GM13977 (cell line): ENCODE data around the gene GATB.

ENCODE experiments used
- DNase-seq: peaks from one replicate; pipeline ENCODE4 v3.0.0; 2012; ENCODE audit warnings: low spot score
- CTCF ChIP-seq: IDR thresholded peaks from 2 replicates; pipeline ENCODE4 v1.5.1; 2012; ENCODE audit warnings: mild to moderate bottlenecking, control low read depth; ENCODE audit not compliant: insufficient read depth; ENCODE audit errors: extremely low read depth, missing control alignments
- in situ Hi-C: fragments of 300-500 bp; cut with MboI; formaldehyde crosslinking; loops from one replicate; pipeline ENCODE4 v1.12.0; 2022; ENCODE audit warnings: low sequenced_read_pairs, low pct_unique_long_range_greater_than_20kb, mixed read lengths, inconsistent platforms; ENCODE audit not compliant: unreplicated experiment

GATB gene

GRCh38 chr4:151766691-151767090 lies 5.9 kb upstream of the GATB start:
- DNase-seq = no peak
- in situ Hi-C loops = no loop called here
- peak; percentile 24 for TF ChIP-seq CTCF

GRCh38 chr4:151760002-151760401 lies 805 bp downstream of the GATB start:
- in situ Hi-C loops = no loop called here
- no peak for DNase-seq
- TF ChIP-seq CTCF = no peak

GRCh38 chr4:151753056-151753455 lies 7.8 kb downstream of the GATB start:
- TF ChIP-seq CTCF = no peak
- DNase-seq = no peak
- in situ Hi-C loops = no loop called here

- no peak for TF ChIP-seq CTCF
- in situ Hi-C loops = no loop called here
- DNase-seq = no peak
Observed at GRCh38 chr4:151750156-151750555, 10.7 kb downstream of the GATB start.

- DNase-seq = no peak
- TF ChIP-seq CTCF = no peak
- in situ Hi-C loops = no loop called here
Observed at GRCh38 chr4:151745481-151746231, 15.2 kb downstream of the GATB start.

DNA sequence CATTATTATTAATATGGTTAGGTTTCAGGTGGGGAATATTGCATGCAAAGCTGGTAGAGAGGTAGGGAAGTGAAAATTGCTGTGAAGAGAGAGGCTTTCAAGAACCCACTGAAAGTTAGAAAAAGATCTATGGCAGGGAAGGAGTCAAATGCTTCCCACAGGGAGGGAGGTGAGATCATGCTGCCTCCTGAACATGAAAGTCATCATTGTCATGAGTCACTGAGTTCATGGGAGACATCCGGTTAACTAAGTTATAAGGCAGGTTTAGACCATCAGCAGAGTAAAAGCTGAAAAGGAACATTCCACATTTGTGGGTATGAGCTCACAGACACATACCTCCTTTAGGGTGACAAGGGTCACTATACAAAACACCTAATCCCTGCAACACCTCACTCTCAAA lies 16.2 kb downstream of the GATB start:
- no peak for DNase-seq
- TF ChIP-seq CTCF = no peak
- in situ Hi-C loops = no loop called here
